ENCODE results near the gene GMDS. TPM values are rescaled to one million over a fixed set of nuclear protein-coding genes. Genes with fewer than 3 reads are reported as not detected.

Gene GMDS
- total and polyA plus RNA-seq, 2 donors (not counting 3 experiments of a cell fraction or from before 2014, with no cell fraction given), result 9.8 to 23.5 TPM

DNA sequence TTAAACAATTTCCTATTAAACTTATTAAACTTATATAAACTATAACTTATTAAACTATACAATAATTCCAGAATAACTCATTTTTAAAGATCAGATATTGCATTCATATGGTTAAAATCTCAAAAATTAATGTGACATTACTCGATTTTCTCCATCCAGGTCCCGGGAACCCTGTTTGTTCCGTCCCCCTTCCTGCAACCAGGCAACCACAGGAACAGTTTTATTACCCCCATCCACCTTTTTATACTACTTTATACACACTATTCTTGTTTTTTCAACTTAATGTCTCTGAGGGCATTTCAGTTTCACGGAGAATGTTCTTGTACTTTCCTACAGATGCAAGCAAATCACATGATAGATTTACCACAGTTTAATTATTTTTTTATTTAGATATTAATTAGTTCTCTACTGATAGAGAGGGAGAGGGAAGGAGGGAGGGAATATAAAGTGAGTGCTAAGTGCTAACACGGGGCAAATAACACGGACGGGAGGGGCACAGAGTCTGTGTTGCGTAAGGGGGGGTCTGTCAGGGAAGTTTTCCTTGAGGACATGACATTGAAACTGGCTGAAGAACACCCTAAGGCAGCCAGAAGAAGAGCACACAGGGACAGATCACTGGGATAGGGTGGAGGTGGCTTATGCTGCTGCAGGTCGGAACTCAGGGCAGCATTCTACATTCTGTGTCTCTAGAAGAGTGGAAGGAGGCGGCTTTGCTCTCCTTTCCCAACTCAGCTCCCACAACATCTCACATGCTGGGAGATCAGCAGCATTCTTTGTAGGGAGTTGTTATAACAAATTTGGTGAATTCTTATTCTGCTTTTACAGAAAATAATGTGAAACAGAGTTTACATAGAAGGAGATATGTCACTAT, 410.5 kb downstream of the GMDS start:
- no peaks in the 10 kb centered on the region for H3K79me2 ChIP-seq (ENCODE audit: control insufficient read depth, insufficient read depth, low read length)
- no peaks in the 10 kb centered on the region for H4K20me1 ChIP-seq (replicated peaks; ENCODE audit: control insufficient read depth, extremely low read depth, insufficient read depth, low read length)
- DNase-seq (ENCODE audit: low read depth, low spot score) (no peak), FAIRE-seq (no peak)
- dilution Hi-C loops (cut with MboI; ENCODE audit: extremely low pct_ligation_motif_present, low sequenced_read_pairs) (no loop called here), intact Hi-C loops (cut with micrococcal nuclease) (no loop called here)
- TF ChIP-seq EZH2 (IDR thresholded peaks at IDR 0.05; ENCODE audit: borderline replicate concordance, low read depth, low read length, severe bottlenecking) (no peak), POLR2AphosphoS5 (IDR thresholded peaks at IDR 0.05; ENCODE audit: insufficient read depth, low read depth, low read length) (no peak), POLR2A (IDR thresholded peaks at IDR 0.05; ENCODE audit: low read depth, low read length) (no peak), GATA2 (IDR thresholded peaks at IDR 0.05; ENCODE audit: insufficient read depth, insufficient read length, low read depth, low read length) (no peak), MYC (IDR thresholded peaks at IDR 0.05; ENCODE audit: low read depth, low read length) (no peak), FOS (IDR thresholded peaks at IDR 0.05; ENCODE audit: borderline replicate concordance, insufficient read depth, low read length) (no peak), JUN (IDR thresholded peaks at IDR 0.05; ENCODE audit: borderline replicate concordance, insufficient read depth, insufficient read length, low read depth) (no peak)
- TF ChIP-seq, protein P1, sequence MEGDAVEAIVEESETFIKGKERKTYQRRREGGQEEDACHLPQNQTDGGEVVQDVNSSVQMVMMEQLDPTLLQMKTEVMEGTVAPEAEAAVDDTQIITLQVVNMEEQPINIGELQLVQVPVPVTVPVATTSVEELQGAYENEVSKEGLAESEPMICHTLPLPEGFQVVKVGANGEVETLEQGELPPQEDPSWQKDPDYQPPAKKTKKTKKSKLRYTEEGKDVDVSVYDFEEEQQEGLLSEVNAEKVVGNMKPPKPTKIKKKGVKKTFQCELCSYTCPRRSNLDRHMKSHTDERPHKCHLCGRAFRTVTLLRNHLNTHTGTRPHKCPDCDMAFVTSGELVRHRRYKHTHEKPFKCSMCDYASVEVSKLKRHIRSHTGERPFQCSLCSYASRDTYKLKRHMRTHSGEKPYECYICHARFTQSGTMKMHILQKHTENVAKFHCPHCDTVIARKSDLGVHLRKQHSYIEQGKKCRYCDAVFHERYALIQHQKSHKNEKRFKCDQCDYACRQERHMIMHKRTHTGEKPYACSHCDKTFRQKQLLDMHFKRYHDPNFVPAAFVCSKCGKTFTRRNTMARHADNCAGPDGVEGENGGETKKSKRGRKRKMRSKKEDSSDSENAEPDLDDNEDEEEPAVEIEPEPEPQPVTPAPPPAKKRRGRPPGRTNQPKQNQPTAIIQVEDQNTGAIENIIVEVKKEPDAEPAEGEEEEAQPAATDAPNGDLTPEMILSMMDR (IDR thresholded peaks at IDR 0.05; ENCODE audit: extremely low read depth in 1 of 2, insufficient read depth in 1 of 2, low read depth in 1 of 2, low read length in 2 of 2), result no peak
- TF ChIP-seq, protein P2, sequence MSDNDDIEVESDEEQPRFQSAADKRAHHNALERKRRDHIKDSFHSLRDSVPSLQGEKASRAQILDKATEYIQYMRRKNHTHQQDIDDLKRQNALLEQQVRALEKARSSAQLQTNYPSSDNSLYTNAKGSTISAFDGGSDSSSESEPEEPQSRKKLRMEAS (IDR thresholded peaks at IDR 0.05; ENCODE audit: insufficient read depth, insufficient read length), result no peak
- no peak overlapping the region for H3K4me3 ChIP-seq (replicated peaks in 1 of 3; ENCODE audit: insufficient read depth in 1 of 3, low read depth in 1 of 3, low read length in 3 of 3)
- peaks cover 31% of the 10 kb centered on the region for H3K4me1 ChIP-seq (ENCODE audit: control insufficient read depth, extremely low read depth, insufficient read depth, low read length)
- CTCF ChIA-PET, result no interaction called here
- no peaks in the 10 kb centered on the region for H3K9me1 ChIP-seq (replicated peaks; ENCODE audit: control insufficient read depth, extremely low read depth, insufficient read depth, low read length)
- no peak overlapping the region for H3K4me2 ChIP-seq (ENCODE audit: insufficient read depth, low read length)
- POLR2A ChIA-PET, result no interaction called here
- H3K27ac ChIP-seq (ENCODE audit: insufficient read depth, low read depth, low read length), result no peak overlapping the region
- no TSS peak for BruUV-seq (replicated peaks)
- H3K36me3 ChIP-seq (ENCODE audit: control insufficient read depth in 2 of 2, extremely low read depth in 1 of 2, insufficient read depth in 2 of 2, low read length in 2 of 2), result no peaks in the 10 kb centered on the region
- H3K9me3 ChIP-seq (replicated peaks; ENCODE audit: control insufficient read depth, insufficient read depth, low read length), result no peaks in the 10 kb centered on the region
- H2AFZ ChIP-seq (ENCODE audit: low read depth, low read length), result no peak overlapping the region
- no peaks in the 10 kb centered on the region for H3K27me3 ChIP-seq (ENCODE audit: control insufficient read depth in 2 of 2, insufficient read depth in 2 of 2, low read length in 2 of 2)
- no peak overlapping the region for H3K9ac ChIP-seq (replicated peaks; ENCODE audit: extremely low read depth, insufficient read depth, low read length)

All from endothelial cell of umbilical vein (primary cell).